ENCODE data around the gene IL11RA.

- TF ChIP-seq CTCF (IDR thresholded peaks at IDR 0.05; ENCODE audit: low read depth, low read length) (no peak), MAX (IDR thresholded peaks at IDR 0.05; ENCODE audit: low read depth, low read length) (no peak)
Measured at GRCh38 chr9:34687276-34688030, 35.5 kb downstream of the IL11RA start.
